Fibroblast of villous mesenchyme (primary cell): Measurements from ENCODE around the gene NOX4. TPM values are rescaled to one million over a fixed set of nuclear protein-coding genes. Genes with fewer than 3 reads are reported as not detected.

Experiments
- DNase-seq: peaks from one replicate; pipeline ENCODE4 v3.0.0-alpha.2; 2010; ENCODE audit warnings: low read depth
- H3K4me3 ChIP-seq: 2 replicates; pipeline ENCODE4 v1.5.1; 2011; ENCODE audit warnings: low read depth, mild to moderate bottlenecking, low read length
- total RNA-seq: library from RNA; depleted of rRNA; stranded (reverse); fragments of >200 nt; gene quantifications from 2 replicates; pipeline ENCODE4 v1.2.3, GENCODE V29; 2012
- TF ChIP-seq, protein P1 (sequence below): IDR thresholded peaks from 2 replicates; pipeline ENCODE4 v1.5.1; 2012; ENCODE audit warnings: low read depth, mild to moderate bottlenecking, low read length; ENCODE audit not compliant: insufficient read depth

NOX4 gene
- total RNA-seq, 1 donor = 5.2 TPM

GRCh38 chr11:89484896-89485295 lies 6.3 kb downstream of the NOX4 start:
- TF ChIP-seq, protein P1, sequence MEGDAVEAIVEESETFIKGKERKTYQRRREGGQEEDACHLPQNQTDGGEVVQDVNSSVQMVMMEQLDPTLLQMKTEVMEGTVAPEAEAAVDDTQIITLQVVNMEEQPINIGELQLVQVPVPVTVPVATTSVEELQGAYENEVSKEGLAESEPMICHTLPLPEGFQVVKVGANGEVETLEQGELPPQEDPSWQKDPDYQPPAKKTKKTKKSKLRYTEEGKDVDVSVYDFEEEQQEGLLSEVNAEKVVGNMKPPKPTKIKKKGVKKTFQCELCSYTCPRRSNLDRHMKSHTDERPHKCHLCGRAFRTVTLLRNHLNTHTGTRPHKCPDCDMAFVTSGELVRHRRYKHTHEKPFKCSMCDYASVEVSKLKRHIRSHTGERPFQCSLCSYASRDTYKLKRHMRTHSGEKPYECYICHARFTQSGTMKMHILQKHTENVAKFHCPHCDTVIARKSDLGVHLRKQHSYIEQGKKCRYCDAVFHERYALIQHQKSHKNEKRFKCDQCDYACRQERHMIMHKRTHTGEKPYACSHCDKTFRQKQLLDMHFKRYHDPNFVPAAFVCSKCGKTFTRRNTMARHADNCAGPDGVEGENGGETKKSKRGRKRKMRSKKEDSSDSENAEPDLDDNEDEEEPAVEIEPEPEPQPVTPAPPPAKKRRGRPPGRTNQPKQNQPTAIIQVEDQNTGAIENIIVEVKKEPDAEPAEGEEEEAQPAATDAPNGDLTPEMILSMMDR = no peak
- no peak for DNase-seq
- no peak overlapping the region for H3K4me3 ChIP-seq

DNA sequence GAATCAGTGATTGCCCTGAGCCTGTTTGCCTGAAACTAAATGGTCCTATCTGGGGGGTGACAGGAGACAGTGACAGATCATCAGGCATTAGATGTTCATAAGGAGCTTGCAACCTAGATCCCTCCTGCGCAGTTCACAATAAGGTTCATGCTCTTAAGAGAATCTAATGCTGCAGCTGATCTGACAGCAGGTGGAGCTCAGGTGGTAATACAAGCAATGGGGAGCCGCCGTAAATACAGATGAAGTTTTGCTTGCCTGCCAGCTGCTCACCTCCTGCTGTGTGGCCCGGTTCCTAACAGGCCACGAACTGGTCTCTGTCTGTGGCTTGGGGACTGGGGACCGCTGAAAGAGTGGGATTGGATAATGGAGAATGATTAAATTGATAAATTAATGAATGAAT lies 14.0 kb downstream of the NOX4 start:
- TF ChIP-seq, protein P1 = no peak
- H3K4me3 ChIP-seq = no peak overlapping the region
- no peak for DNase-seq

DNA sequence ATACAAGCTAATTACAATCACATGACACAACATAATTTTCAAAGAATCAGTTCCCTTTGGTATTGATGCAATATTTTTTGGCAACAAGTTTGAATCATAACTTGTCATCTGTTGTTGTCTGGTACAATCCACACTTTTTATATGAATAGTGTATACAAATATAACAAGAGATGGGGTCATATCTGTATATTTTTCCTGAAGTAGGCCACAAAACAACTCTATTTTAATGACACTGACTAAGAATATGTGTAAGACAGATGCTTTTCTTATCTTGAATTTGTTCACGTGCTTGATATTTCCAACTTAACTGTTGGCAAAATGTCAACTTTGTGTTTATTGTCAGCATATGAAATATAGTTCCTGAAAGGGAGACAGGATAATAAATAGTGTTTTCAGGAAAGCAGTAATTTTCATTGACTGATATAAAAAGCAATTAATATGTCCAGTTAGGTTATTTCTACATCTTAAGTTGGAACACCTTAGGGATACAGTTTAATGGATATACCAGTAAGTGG lies 27.9 kb downstream of the NOX4 start:
- TF ChIP-seq, protein P1 = no peak
- H3K4me3 ChIP-seq = no peak overlapping the region
- no peak for DNase-seq

- H3K4me3 ChIP-seq = no peak overlapping the region
- TF ChIP-seq, protein P1 = no peak
- DNase-seq = no peak
Observed at GRCh38 chr11:89458716-89459115, 32.5 kb downstream of the NOX4 start.

DNA sequence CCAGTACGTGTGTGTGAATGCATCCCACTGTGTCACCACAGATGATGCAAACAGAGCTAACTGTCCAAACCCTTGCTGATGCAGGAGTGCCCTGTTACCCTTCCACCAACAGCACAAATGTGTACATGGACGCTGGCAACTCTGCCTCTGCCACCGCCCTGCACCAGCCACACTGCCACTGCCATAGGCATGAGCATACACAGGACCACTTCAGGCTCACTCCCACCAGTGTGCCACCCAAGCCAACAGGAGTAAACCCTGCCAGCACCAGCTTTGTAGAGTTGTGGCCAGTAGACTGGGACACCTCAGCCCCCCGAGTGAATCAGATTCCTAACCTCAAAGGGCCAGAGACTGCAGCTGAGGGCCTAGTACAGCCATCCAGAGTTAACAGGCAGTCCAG lies 34.0 kb downstream of the NOX4 start:
- no peak overlapping the region for H3K4me3 ChIP-seq
- TF ChIP-seq, protein P1 = no peak
- DNase-seq = no peak

- DNase-seq = no peak
- no peak overlapping the region for H3K4me3 ChIP-seq
- TF ChIP-seq, protein P1 = no peak
Observed at GRCh38 chr11:89456681-89457080, 34.5 kb downstream of the NOX4 start.

GRCh38 chr11:89452780-89453179 lies 38.4 kb downstream of the NOX4 start:
- TF ChIP-seq, protein P1 = no peak
- no peak for DNase-seq
- H3K4me3 ChIP-seq = no peak overlapping the region
